C4-2B (cell line): ENCODE measurements around the gene TMED5.
"Not testable (repeated sequence)": the region's sequence is repeated elsewhere in the genome, so short reads cannot be mapped to it uniquely, and the experiment has no call there.

ENCODE experiments used
- ZFX ChIP-seq: fragments of 450-650 bp; IDR thresholded peaks from 2 replicates; pipeline ENCODE4 v1.6.1; 2017
- TF ChIP-seq, protein P1 (sequence below): fragments of 450-650 bp; conservative IDR thresholded peaks from 2 replicates; pipeline ENCODE4 v1.5.1; 2017; ENCODE audit warnings: mild to moderate bottlenecking

GRCh38 chr1:93163314-93163713 lies 16.9 kb downstream of the TMED5 start:
- TF ChIP-seq, protein P1, sequence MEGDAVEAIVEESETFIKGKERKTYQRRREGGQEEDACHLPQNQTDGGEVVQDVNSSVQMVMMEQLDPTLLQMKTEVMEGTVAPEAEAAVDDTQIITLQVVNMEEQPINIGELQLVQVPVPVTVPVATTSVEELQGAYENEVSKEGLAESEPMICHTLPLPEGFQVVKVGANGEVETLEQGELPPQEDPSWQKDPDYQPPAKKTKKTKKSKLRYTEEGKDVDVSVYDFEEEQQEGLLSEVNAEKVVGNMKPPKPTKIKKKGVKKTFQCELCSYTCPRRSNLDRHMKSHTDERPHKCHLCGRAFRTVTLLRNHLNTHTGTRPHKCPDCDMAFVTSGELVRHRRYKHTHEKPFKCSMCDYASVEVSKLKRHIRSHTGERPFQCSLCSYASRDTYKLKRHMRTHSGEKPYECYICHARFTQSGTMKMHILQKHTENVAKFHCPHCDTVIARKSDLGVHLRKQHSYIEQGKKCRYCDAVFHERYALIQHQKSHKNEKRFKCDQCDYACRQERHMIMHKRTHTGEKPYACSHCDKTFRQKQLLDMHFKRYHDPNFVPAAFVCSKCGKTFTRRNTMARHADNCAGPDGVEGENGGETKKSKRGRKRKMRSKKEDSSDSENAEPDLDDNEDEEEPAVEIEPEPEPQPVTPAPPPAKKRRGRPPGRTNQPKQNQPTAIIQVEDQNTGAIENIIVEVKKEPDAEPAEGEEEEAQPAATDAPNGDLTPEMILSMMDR, result not testable (repeated sequence)
- not testable (repeated sequence) for TF ChIP-seq ZFX
